ENCODE results near the gene DNAH10. TPM values are rescaled to one million over a fixed set of nuclear protein-coding genes. Genes with fewer than 3 reads are reported as not detected.

The DNAH10 gene
- total and polyA plus RNA-seq, 2 of the 13 experiments (the other 11 are each of a cell fraction or from before 2014, with no cell fraction given) = 0.01 to 0.02 TPM

DNA sequence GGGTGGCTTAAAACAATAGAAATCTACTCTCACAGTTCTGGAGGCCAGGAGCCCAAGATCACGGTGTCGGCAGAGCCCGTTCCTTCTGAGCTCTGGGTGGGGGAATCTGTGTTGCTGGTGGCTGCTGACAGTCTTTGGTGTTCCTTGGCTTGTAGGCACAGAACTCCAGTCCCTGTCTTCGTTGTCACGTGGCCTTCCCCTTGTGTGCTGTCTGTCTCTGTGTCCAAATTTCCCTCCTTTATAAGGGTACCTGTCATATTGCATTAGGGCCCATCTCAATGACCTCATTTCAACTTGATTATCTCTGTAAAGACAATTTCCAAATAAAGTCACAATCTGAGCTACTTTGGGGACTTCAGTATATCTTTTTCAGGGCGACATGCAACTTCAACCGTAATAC, 128.9 kb downstream of the DNAH10 start:
- no peaks in the 10 kb centered on the region for H3K36me3 ChIP-seq (replicated peaks in 1 of 2; ENCODE audit: control insufficient read depth in 1 of 2, insufficient read depth in 2 of 2, low read length in 2 of 2)
- CTCF ChIA-PET (ENCODE audit: low intra/inter-chr PET ratio, low total read pairs) = no interaction called here
- no peak overlapping the region for H2AFZ ChIP-seq (ENCODE audit: low read length)
- H3K4me2 ChIP-seq (ENCODE audit: low read depth, low read length) = no peak overlapping the region
- H3K27me3 ChIP-seq (ENCODE audit: control insufficient read depth in 1 of 2, insufficient read depth in 2 of 2, low read length in 2 of 2) = peaks cover 17 to 68% of the 10 kb centered on the region in 2 experiments
- no peak overlapping the region for H3K9ac ChIP-seq (ENCODE audit: insufficient read depth, low read depth, low read length)
- peaks cover 22% of the 10 kb centered on the region for H3K4me1 ChIP-seq (ENCODE audit: insufficient read depth, low read length)
- H3K79me2 ChIP-seq (ENCODE audit: insufficient read depth, low read length) = no peaks in the 10 kb centered on the region
- in situ Hi-C loops (cut with HindIII; ENCODE audit: extremely low pct_ligation_motif_present, low pct_unique_long_range_greater_than_20kb) (no loop called here), intact Hi-C loops (cut with micrococcal nuclease; ENCODE audit: unreplicated experiment) (no loop called here)
- 37% methylated on average over 4 of the region's 7 CpGs for WGBS (ENCODE audit: low lambda C conversion rate)
- no peak for ATAC-seq
- no peaks in the 10 kb centered on the region for H4K20me1 ChIP-seq (ENCODE audit: insufficient read depth, low read length)
- POLR2A ChIA-PET = no interaction called here
- H3K9me3 ChIP-seq (ENCODE audit: low read length) = no peaks in the 10 kb centered on the region
- DNase-seq (ENCODE audit: low spot score) = no peak
- no peak for FAIRE-seq
- TF ChIP-seq HOXA7 (CRISPR knock-in tag; IDR thresholded peaks at IDR 0.05) (no peak), PAWR (CRISPR knock-in tag; IDR thresholded peaks at IDR 0.05; ENCODE audit: borderline replicate concordance) (no peak), ZBTB7A (CRISPR knock-in tag; IDR thresholded peaks at IDR 0.05) (no peak), ZNF382 (CRISPR knock-in tag; IDR thresholded peaks at IDR 0.05; ENCODE audit: borderline replicate concordance) (no peak), ZNF335 (CRISPR knock-in tag; IDR thresholded peaks at IDR 0.05) (no peak), ERF (CRISPR knock-in tag; IDR thresholded peaks at IDR 0.05) (no peak), PRMT3 (CRISPR knock-in tag; IDR thresholded peaks at IDR 0.05; ENCODE audit: borderline replicate concordance, low read depth) (no peak), HNRNPUL1 (IDR thresholded peaks at IDR 0.05; ENCODE audit: low read depth, low read length) (no peak)
- TF ChIP-seq, protein P1, sequence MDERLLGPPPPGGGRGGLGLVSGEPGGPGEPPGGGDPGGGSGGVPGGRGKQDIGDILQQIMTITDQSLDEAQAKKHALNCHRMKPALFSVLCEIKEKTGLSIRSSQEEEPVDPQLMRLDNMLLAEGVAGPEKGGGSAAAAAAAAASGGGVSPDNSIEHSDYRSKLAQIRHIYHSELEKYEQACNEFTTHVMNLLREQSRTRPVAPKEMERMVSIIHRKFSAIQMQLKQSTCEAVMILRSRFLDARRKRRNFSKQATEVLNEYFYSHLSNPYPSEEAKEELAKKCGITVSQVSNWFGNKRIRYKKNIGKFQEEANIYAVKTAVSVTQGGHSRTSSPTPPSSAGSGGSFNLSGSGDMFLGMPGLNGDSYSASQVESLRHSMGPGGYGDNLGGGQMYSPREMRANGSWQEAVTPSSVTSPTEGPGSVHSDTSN (CRISPR knock-in tag; IDR thresholded peaks at IDR 0.05) = no peak
- TF ChIP-seq, protein P2, sequence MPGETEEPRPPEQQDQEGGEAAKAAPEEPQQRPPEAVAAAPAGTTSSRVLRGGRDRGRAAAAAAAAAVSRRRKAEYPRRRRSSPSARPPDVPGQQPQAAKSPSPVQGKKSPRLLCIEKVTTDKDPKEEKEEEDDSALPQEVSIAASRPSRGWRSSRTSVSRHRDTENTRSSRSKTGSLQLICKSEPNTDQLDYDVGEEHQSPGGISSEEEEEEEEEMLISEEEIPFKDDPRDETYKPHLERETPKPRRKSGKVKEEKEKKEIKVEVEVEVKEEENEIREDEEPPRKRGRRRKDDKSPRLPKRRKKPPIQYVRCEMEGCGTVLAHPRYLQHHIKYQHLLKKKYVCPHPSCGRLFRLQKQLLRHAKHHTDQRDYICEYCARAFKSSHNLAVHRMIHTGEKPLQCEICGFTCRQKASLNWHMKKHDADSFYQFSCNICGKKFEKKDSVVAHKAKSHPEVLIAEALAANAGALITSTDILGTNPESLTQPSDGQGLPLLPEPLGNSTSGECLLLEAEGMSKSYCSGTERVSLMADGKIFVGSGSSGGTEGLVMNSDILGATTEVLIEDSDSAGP (CRISPR knock-in tag; IDR thresholded peaks at IDR 0.05; ENCODE audit: borderline replicate concordance) = no peak
- no TSS peak for BruUV-seq (replicated peaks)
- no peak overlapping the region for H3K4me3 ChIP-seq (replicated peaks in 1 of 3; ENCODE audit: insufficient read depth in 1 of 3, low read depth in 2 of 3, low read length in 3 of 3)
- no peak overlapping the region for H3K27ac ChIP-seq (ENCODE audit: extremely low read length, insufficient read depth, low read length)
